K562 (cell line): ENCODE results near the gene ZNF80.

Experiments used
- CTCF ChIP-seq, 3 experiments: IDR thresholded peaks in 2 of 3; conservative IDR thresholded peaks in 1 of 3; 2 replicates each; pipeline ENCODE4 v1.5.1; 2011 to 2012; ENCODE audit warnings: low read length in 3 of 3, mild to moderate bottlenecking in 3 of 3, control low read depth in 2 of 3, improper control_type of control experiment in 1 of 3, inconsistent platforms in 1 of 3, low read depth in 1 of 3, mixed read lengths in 1 of 3, moderate library complexity in 1 of 3; ENCODE audit not compliant: insufficient read depth in 2 of 3
- E2F8 ChIP-seq: fragments of 450-650 bp; IDR thresholded peaks from 2 replicates; pipeline ENCODE4 v1.7.1; 2018; ENCODE audit warnings: mild to moderate bottlenecking, low read depth; ENCODE audit not compliant: partially characterized antibody
- RAD51 ChIP-seq: fragments of 450-650 bp; IDR thresholded peaks from 2 replicates; pipeline ENCODE4 v1.7.1; 2016; ENCODE audit warnings: low read depth, mild to moderate bottlenecking, borderline replicate concordance
- REST ChIP-seq, 2 experiments: fragments of 450-650 bp; formaldehyde crosslinking in 1 of 2; IDR thresholded peaks; 2 replicates each; pipeline versions ENCODE4 v1.4.0 to v1.6.1; 2014 to 2020; ENCODE audit warnings: mild to moderate bottlenecking in 2 of 2, borderline replicate concordance in 1 of 2, low read depth in 1 of 2
- RFX5 ChIP-seq: IDR thresholded peaks from 2 replicates; pipeline ENCODE4 v1.6.1; 2011; ENCODE audit warnings: low read depth, mild to moderate bottlenecking, improper control_type of control experiment, low read length

DNA sequence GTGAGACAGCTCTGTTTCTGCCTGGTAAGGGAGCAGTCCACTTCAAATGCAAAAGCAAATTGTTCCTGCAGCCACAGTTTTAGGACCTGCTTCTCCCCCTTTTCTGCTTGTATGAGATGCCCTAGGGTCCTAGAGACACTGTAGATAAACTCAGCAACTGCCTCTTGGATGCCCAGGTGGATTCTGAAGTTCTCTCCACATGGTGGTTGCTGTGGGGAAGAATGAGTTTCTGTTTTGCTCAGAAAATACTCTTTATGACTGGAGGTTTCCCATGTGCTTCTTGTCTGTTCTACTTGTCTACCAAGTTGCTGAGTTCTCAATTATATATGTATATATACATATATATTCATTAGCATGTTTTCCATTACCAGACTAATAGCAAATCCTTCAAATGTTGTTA, 5.6 kb upstream of the ZNF80 start:
- no peak for TF ChIP-seq RAD51
- TF ChIP-seq REST (IDR thresholded peaks at IDR 0.05; ENCODE audit: borderline replicate concordance), result no peak
- no peak for TF ChIP-seq REST (CRISPR knock-in tag; IDR thresholded peaks at IDR 0.05; ENCODE audit: low read depth)
- no peak for TF ChIP-seq CTCF (IDR thresholded peaks at IDR 0.05 in 2 of 3, conservative IDR thresholded peaks at IDR 0.05 in 1 of 3; ENCODE audit: insufficient read depth in 2 of 3, low read depth in 1 of 3, low read length in 3 of 3)
- TF ChIP-seq RFX5, result no peak
- TF ChIP-seq E2F8, result no peak
